ENCODE measurements around the gene EPAS1. TPM values are rescaled to one million over a fixed set of nuclear protein-coding genes. Genes with fewer than 3 reads are reported as not detected.

The EPAS1 gene
- total RNA-seq, 1 experiment from 2014 or later, result 0.94 TPM

- Histone ChIP-seq H3K27me3 (ENCODE audit: control insufficient read depth, insufficient read depth, low read length) (no peaks in the 10 kb centered on the region), H3K36me3 (replicated peaks; ENCODE audit: control insufficient read depth, insufficient read depth, low read length) (no peaks in the 10 kb centered on the region), H3K4me3 (ENCODE audit: insufficient read depth, low read depth, low read length) (no peak overlapping the region)
- DNase-seq, result no peak
Measured at GRCh38 chr2:46344706-46345105, 47.5 kb downstream of the EPAS1 start.

- no peak for DNase-seq
- no peaks in the 10 kb centered on the region for H3K36me3 ChIP-seq (replicated peaks; ENCODE audit: control insufficient read depth, insufficient read depth, low read length)
- H3K4me3 ChIP-seq (ENCODE audit: insufficient read depth, low read depth, low read length), result no peak overlapping the region
- no peaks in the 10 kb centered on the region for H3K27me3 ChIP-seq (ENCODE audit: control insufficient read depth, insufficient read depth, low read length)
Measured at GRCh38 chr2:46345775-46346174, 48.6 kb downstream of the EPAS1 start.

GRCh38 chr2:46346719-46347118 is 49.5 kb downstream of the EPAS1 start:
- H3K36me3 ChIP-seq (replicated peaks; ENCODE audit: control insufficient read depth, insufficient read depth, low read length), result no peaks in the 10 kb centered on the region
- DNase-seq, result no peak
- no peaks in the 10 kb centered on the region for H3K27me3 ChIP-seq (ENCODE audit: control insufficient read depth, insufficient read depth, low read length)
- no peak overlapping the region for H3K4me3 ChIP-seq (ENCODE audit: insufficient read depth, low read depth, low read length)

GRCh38 chr2:46347648-46348280 is 50.6 kb downstream of the EPAS1 start:
- H3K4me3 ChIP-seq (ENCODE audit: insufficient read depth, low read depth, low read length), result no peak overlapping the region
- DNase-seq, result no peak
- no peaks in the 10 kb centered on the region for H3K27me3 ChIP-seq (ENCODE audit: control insufficient read depth, insufficient read depth, low read length)
- H3K36me3 ChIP-seq (replicated peaks; ENCODE audit: control insufficient read depth, insufficient read depth, low read length), result no peaks in the 10 kb centered on the region

- DNase-seq, result peak; percentile 44
- Histone ChIP-seq H3K4me3 (ENCODE audit: insufficient read depth, low read depth, low read length) (no peak overlapping the region), H3K27me3 (ENCODE audit: control insufficient read depth, insufficient read depth, low read length) (no peaks in the 10 kb centered on the region), H3K36me3 (replicated peaks; ENCODE audit: control insufficient read depth, insufficient read depth, low read length) (no peaks in the 10 kb centered on the region)
Measured at GRCh38 chr2:46349115-46349547, 51.9 kb downstream of the EPAS1 start.

- Histone ChIP-seq H3K27me3 (ENCODE audit: control insufficient read depth, insufficient read depth, low read length) (no peaks in the 10 kb centered on the region), H3K4me3 (ENCODE audit: insufficient read depth, low read depth, low read length) (no peak overlapping the region), H3K36me3 (replicated peaks; ENCODE audit: control insufficient read depth, insufficient read depth, low read length) (no peaks in the 10 kb centered on the region)
- no peak for DNase-seq
Measured at GRCh38 chr2:46350029-46350689, 53.0 kb downstream of the EPAS1 start.

GRCh38 chr2:46351098-46351749 is 54.0 kb downstream of the EPAS1 start:
- no peaks in the 10 kb centered on the region for H3K36me3 ChIP-seq (replicated peaks; ENCODE audit: control insufficient read depth, insufficient read depth, low read length)
- peak; percentile 45 for DNase-seq
- no peak overlapping the region for H3K4me3 ChIP-seq (ENCODE audit: insufficient read depth, low read depth, low read length)
- H3K27me3 ChIP-seq (ENCODE audit: control insufficient read depth, insufficient read depth, low read length), result no peaks in the 10 kb centered on the region

GRCh38 chr2:46351750-46352138 is 54.5 kb downstream of the EPAS1 start:
- H3K4me3 ChIP-seq (ENCODE audit: insufficient read depth, low read depth, low read length), result no peak overlapping the region

GRCh38 chr2:46352621-46353020 is 55.4 kb downstream of the EPAS1 start:
- no peak for DNase-seq
- Histone ChIP-seq H3K4me3 (ENCODE audit: insufficient read depth, low read depth, low read length) (no peak overlapping the region), H3K36me3 (replicated peaks; ENCODE audit: control insufficient read depth, insufficient read depth, low read length) (no peaks in the 10 kb centered on the region), H3K27me3 (ENCODE audit: control insufficient read depth, insufficient read depth, low read length) (no peaks in the 10 kb centered on the region)

More at GRCh38 chr2:46351750-46352138, 54.5 kb downstream of the EPAS1 start:
- Histone ChIP-seq H3K36me3 (replicated peaks; ENCODE audit: control insufficient read depth, insufficient read depth, low read length) (no peaks in the 10 kb centered on the region), H3K27me3 (ENCODE audit: control insufficient read depth, insufficient read depth, low read length) (no peaks in the 10 kb centered on the region)
- DNase-seq, result no peak

- DNase-seq, result no peak
- H3K4me3 ChIP-seq (ENCODE audit: insufficient read depth, low read depth, low read length), result no peak overlapping the region
- H3K36me3 ChIP-seq (replicated peaks; ENCODE audit: control insufficient read depth, insufficient read depth, low read length), result no peaks in the 10 kb centered on the region
- H3K27me3 ChIP-seq (ENCODE audit: control insufficient read depth, insufficient read depth, low read length), result no peaks in the 10 kb centered on the region
Measured at GRCh38 chr2:46353509-46353908, 56.3 kb downstream of the EPAS1 start.

- Histone ChIP-seq H3K4me3 (ENCODE audit: insufficient read depth, low read depth, low read length) (no peak overlapping the region), H3K27me3 (ENCODE audit: control insufficient read depth, insufficient read depth, low read length) (no peaks in the 10 kb centered on the region), H3K36me3 (replicated peaks; ENCODE audit: control insufficient read depth, insufficient read depth, low read length) (no peaks in the 10 kb centered on the region)
- DNase-seq, result no peak
Measured at GRCh38 chr2:46355756-46356155, 58.5 kb downstream of the EPAS1 start.

- Histone ChIP-seq H3K27me3 (ENCODE audit: control insufficient read depth, insufficient read depth, low read length) (no peaks in the 10 kb centered on the region), H3K4me3 (ENCODE audit: insufficient read depth, low read depth, low read length) (no peak overlapping the region), H3K36me3 (replicated peaks; ENCODE audit: control insufficient read depth, insufficient read depth, low read length) (no peaks in the 10 kb centered on the region)
- no peak for DNase-seq
Measured at GRCh38 chr2:46356991-46357390, 59.8 kb downstream of the EPAS1 start.

GRCh38 chr2:46358713-46359112 is 61.5 kb downstream of the EPAS1 start:
- no peak overlapping the region for H3K4me3 ChIP-seq (ENCODE audit: insufficient read depth, low read depth, low read length)
- DNase-seq, result no peak
- no peaks in the 10 kb centered on the region for H3K36me3 ChIP-seq (replicated peaks; ENCODE audit: control insufficient read depth, insufficient read depth, low read length)
- no peaks in the 10 kb centered on the region for H3K27me3 ChIP-seq (ENCODE audit: control insufficient read depth, insufficient read depth, low read length)

GRCh38 chr2:46360303-46360702 is 63.1 kb downstream of the EPAS1 start:
- no peaks in the 10 kb centered on the region for H3K36me3 ChIP-seq (replicated peaks; ENCODE audit: control insufficient read depth, insufficient read depth, low read length)
- H3K27me3 ChIP-seq (ENCODE audit: control insufficient read depth, insufficient read depth, low read length), result no peaks in the 10 kb centered on the region

More at GRCh38 chr2:46360303-46360702, 63.1 kb downstream of the EPAS1 start:
- DNase-seq, result no peak
- H3K4me3 ChIP-seq (ENCODE audit: insufficient read depth, low read depth, low read length), result no peak overlapping the region
